Bronchial epithelial cell (primary cell): ENCODE results near the gene CCDC185. TPM values are rescaled to one million over a fixed set of nuclear protein-coding genes. Genes with fewer than 3 reads are reported as not detected.
A peak's percentile ranks its signal among the peaks of the same experiment; 100 is the strongest.

Experiments
- DNase-seq: peaks from one replicate; pipeline ENCODE4 v3.0.0-alpha.2; 2010; ENCODE audit warnings: low read depth
- FAIRE-seq: peaks from 2 replicates; lab custom pipeline; 2011; peaks lifted over from hg19 to GRCh38; lab: Jason Lieb, UNC
- H3K27me3 ChIP-seq: 2 replicates; pipeline ENCODE4 v1.5.1; 2011; ENCODE audit warnings: low read length; ENCODE audit not compliant: control insufficient read depth, insufficient read depth
- H3K36me3 ChIP-seq: 2 replicates; pipeline ENCODE4 v1.5.1; 2011; ENCODE audit warnings: low read length; ENCODE audit not compliant: control insufficient read depth, insufficient read depth
- H3K4me3 ChIP-seq: 2 replicates; pipeline ENCODE4 v1.5.1; 2011; ENCODE audit warnings: mild to moderate bottlenecking, low read depth, low read length, control low read depth
- CTCF ChIP-seq: IDR thresholded peaks from 2 replicates; pipeline ENCODE4 v1.5.1; 2011; ENCODE audit warnings: mild to moderate bottlenecking, moderate library complexity, low read length, control low read depth, inconsistent platforms; ENCODE audit not compliant: insufficient read depth, severe bottlenecking
- total RNA-seq: library from RNA; depleted of rRNA; stranded (reverse); fragments of >200 nt; gene quantifications from 2 replicates; pipeline ENCODE4 v1.2.1, GENCODE V29; 2014

The CCDC185 gene
- total RNA-seq, 1 donor from 2014 or later, result not detected

GRCh38 chr1:223355699-223356098 is 37.5 kb upstream of the CCDC185 start:
- FAIRE-seq (peak; percentile 23), DNase-seq (peak; percentile 98)
- no peak for TF ChIP-seq CTCF
- Histone ChIP-seq H3K4me3 (no peak overlapping the region), H3K27me3 (peaks cover 2% of the 10 kb centered on the region), H3K36me3 (no peaks in the 10 kb centered on the region)

- Histone ChIP-seq H3K4me3 (no peak overlapping the region), H3K36me3 (no peaks in the 10 kb centered on the region), H3K27me3 (peaks cover 10% of the 10 kb centered on the region)
- peak; percentile 50 for FAIRE-seq
- peak; percentile 14 for TF ChIP-seq CTCF
- peak; percentile 68 for DNase-seq
Measured at GRCh38 chr1:223358826-223359225, 34.4 kb upstream of the CCDC185 start.

DNA sequence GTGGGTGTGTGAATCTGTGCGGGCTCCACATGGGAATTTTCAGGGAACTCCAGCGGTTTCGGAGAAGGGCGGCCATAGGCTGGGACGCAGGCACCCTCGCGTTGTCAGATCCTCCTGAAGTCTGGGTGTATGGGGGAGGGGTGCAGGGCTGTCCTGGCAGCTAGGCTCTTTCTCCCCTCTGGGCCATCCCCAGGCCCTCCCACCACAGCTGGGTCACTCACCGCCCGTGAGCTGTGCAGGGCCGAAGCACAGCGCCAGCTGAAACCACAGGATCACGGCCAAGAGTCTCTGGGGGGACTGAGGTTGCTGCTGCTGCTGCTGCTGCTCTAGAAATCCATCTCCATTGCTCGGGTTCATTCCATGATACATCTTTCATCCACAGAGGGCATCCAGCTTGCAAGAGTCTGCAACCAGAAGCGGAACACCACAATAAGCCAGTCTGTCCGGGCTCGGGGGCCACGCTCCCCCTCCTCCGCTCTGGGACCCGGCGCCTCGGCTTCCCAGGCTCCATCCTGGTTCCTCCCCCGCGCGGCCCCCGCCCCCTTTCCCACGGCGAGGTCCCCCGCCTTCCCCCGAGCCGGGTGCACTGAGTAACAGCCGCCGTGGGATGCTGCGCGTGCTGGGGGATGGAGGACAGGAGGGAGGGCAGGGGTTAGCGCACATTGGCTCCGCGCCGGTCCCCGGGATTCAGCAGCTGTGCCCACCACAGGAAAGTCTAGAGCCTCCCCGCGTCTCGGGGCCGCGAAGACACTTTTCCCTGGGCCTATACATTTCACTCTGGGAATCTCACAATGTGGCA is 30.0 kb upstream of the CCDC185 start:
- FAIRE-seq, result no peak
- no peak for DNase-seq
- H3K36me3 ChIP-seq, result no peaks in the 10 kb centered on the region
- peaks cover 21% of the 10 kb centered on the region for H3K27me3 ChIP-seq
- TF ChIP-seq CTCF, result no peak
- peak overlapping the region; percentile 37 for H3K4me3 ChIP-seq

DNA sequence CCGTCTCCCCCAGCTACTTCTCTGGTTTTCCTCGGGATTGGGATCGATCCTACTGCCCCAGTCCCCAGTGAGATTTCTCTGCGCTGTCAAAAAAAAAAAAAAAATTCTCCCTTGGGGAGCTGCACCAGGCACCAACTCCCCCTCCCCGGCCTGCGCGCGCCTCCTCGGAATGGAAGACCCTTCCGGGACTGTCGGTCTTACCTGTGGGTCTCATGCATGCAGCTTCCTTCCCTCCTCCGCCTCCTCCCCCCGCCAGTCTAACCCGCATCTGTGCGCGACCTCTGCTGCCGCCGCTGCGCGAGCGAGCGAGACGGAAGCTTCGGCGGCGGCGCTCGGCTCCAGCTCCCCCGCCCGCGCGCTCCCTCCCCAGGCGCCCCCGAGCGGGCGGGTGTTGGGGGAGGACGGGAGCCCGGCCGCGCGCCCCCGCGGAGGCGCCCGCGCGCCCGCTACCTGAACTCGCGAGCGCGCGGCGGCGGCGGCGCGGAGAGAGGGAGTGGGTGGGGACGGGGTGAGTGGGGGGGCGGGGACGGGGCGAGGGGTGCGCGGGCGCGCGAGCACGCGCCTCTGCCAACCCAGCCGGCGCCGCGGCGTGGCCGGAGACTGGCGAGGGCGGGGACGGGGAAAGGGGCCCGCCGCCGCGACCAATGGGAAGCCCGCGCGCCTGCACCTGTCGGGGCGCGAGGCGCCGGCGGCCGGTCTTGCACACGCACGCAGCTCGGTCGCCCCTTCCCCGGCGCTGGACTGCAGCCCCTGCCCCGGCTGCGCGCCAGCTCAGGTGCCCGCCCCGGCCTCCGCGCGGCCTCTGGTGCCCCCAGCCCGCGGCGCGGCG is 29.1 kb upstream of the CCDC185 start, which contains the start of gene SUSD4:
SUSD4 (minus strand) TSS at position 321 of the 829 bp plus-strand sequence. CDS start 751 bp downstream, outside the sequence.
- TF ChIP-seq CTCF, result no peak
- no peaks in the 10 kb centered on the region for H3K36me3 ChIP-seq
- H3K27me3 ChIP-seq, result peaks cover 21% of the 10 kb centered on the region
- no peak for FAIRE-seq
- no peak for DNase-seq
- H3K4me3 ChIP-seq, result peak within 1 kb of the TSS; percentile 37

GRCh38 chr1:223364685-223365382 is 28.4 kb upstream of the CCDC185 start:
- peak overlapping the region; percentile 37 for H3K4me3 ChIP-seq
- peaks cover 21% of the 10 kb centered on the region for H3K27me3 ChIP-seq
- no peak for TF ChIP-seq CTCF
- DNase-seq (peak; percentile 9), FAIRE-seq (no peak)
- H3K36me3 ChIP-seq, result no peaks in the 10 kb centered on the region
